Sigmoid colon (tissue), 7 donors: ENCODE results near the gene PCDHGA6. TPM values are rescaled to one million over a fixed set of nuclear protein-coding genes. Genes with fewer than 3 reads are reported as not detected.

Source experiments
- DNase-seq: peaks from one replicate; pipeline ENCODE4 v3.0.0-alpha.2; 2019
- H3K27ac ChIP-seq, 4 donors: fragments of 200-600 bp; sonication (generic); one replicate each; pipeline ENCODE4 v1.5.1; 2016 to 2019; ENCODE audit warnings: mild to moderate bottlenecking in 1 of 4
- H3K27me3 ChIP-seq, 3 donors: fragments of 200-600 bp; sonication (generic); one replicate each; pipeline ENCODE4 v1.5.1; 2019; ENCODE audit warnings: mild to moderate bottlenecking in 1 of 3
- H3K36me3 ChIP-seq, 4 donors: fragments of 200-600 bp; sonication (generic); one replicate each; pipeline ENCODE4 v1.5.1; 2016 to 2019
- H3K4me1 ChIP-seq, 4 donors: fragments of 200-600 bp; sonication (generic); one replicate each; pipeline ENCODE4 v1.5.1; 2017 to 2019
- H3K4me3 ChIP-seq, 4 donors: fragments of 200-600 bp; sonication (generic); one replicate each; pipeline ENCODE4 v1.5.1; 2017 to 2019; ENCODE audit warnings: mild to moderate bottlenecking in 2 of 4, moderate library complexity in 1 of 4
- H3K9me3 ChIP-seq, 4 donors: fragments of 200-600 bp in 3 of 4; sonication (generic) in 3 of 4; one replicate each; pipeline versions ENCODE4 v1.5.1 to v1.6.1; 2013 to 2019
- CTCF ChIP-seq, 4 experiments: fragments of 450-650 bp in 3 of 4; fragments of 200-600 bp in 1 of 4; IDR thresholded peaks; one replicate each; pipeline ENCODE4 v1.5.1; 2016 to 2019; ENCODE audit warnings: antibody characterized with exemption in 4 of 4, mild to moderate bottlenecking in 3 of 4, moderate library complexity in 2 of 4
- EP300 ChIP-seq, 4 donors: sonication (generic); formaldehyde crosslinking; IDR thresholded peaks; one replicate each; pipeline ENCODE4 v1.6.1; 2017; ENCODE audit warnings: antibody characterized with exemption in 4 of 4
- POLR2A ChIP-seq, 2 donors: fragments of 450-650 bp; IDR thresholded peaks; one replicate each; pipeline ENCODE4 v1.6.1; 2016; ENCODE audit warnings: antibody characterized with exemption in 2 of 2, mild to moderate bottlenecking in 2 of 2, moderate library complexity in 2 of 2
- POLR2AphosphoS5 ChIP-seq, 4 donors: sonication (generic); formaldehyde crosslinking; IDR thresholded peaks; one replicate each; pipeline ENCODE4 v1.6.1; 2017; ENCODE audit warnings: antibody characterized with exemption in 4 of 4
- WGBS, 2 donors: extraction: QIAGEN DNeasy Blood & Tissue Kit; methylation state at CpG; one replicate each; pipeline ENCODE4 v1.1.7; 2013; 5-methylcytosine and 5-hydroxymethylcytosine counted together
- intact Hi-C: fragments of 100-400 bp; cut with DNase I; formaldehyde crosslinking; loops from one replicate; pipeline ENCODE4 v1.15.1; 2023
- polyA plus RNA-seq, 3 donors: library from polyadenylated mRNA; stranded (reverse); fragments of 200-250 nt; gene quantifications; one replicate each; pipeline ENCODE4 v1.2.3, GENCODE V29; 2013
- total RNA-seq, 4 donors: library from RNA; depleted of rRNA; stranded (reverse); fragments of >200 nt; gene quantifications; one replicate each; pipeline ENCODE4 v1.1.0, GENCODE V29; 2016
- donor health status: healthy with polysubstance abuse.
- donor health status: Bipolar disorder and iron deficiency.
- donor health status: healthy.

The PCDHGA6 gene
- total and polyA plus RNA-seq, 7 donors, result 0.85 to 13.6 (median 5.8) TPM; not detected in 2

DNA sequence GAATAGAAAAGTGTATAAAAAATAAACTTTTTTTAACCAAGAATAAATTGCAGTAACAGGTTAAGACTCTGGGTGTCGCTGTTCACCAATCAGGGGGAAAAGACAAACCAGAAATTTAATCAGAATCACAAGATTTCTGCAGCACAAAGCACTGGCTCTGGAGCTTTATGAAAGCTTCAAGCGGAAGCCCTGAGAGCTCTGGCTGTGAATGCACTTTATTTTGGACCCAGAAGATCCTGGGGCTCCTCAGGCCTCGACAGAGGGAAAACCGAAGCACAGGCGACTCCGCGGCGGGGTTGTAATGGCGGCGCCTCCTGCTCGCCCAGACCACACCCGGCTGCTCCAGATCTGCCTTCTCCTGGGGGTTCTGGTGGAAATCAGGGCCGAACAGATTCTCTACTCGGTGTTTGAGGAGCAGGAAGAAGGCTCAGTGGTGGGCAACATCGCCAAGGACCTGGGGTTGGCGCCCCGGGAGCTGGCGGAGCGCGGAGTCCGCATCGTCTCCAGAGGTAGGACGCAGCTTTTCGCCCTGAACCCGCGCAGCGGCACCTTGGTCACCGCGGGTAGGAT is 18.7 kb upstream of the PCDHGA6 start, which contains the start of gene PCDHGA4:
PCDHGA4 (plus strand) TSS at position 122 of the 570 bp plus-strand sequence; CDS start at position 209, 87 bp downstream.
- H3K4me3 ChIP-seq, result peak within 1 kb of the TSS; percentile 11 to 42 (median 29)
- peaks cover 30 to 84% (median 60%) of the 10 kb centered on the region in 4 donors for H3K9me3 ChIP-seq
- intact Hi-C loops, result no loop called here
- 20 to 55% methylated on average over 29 of the region's 29 CpGs for WGBS, 2 donors
- H3K4me1 ChIP-seq, result no peaks in the 10 kb centered on the region
- TF ChIP-seq CTCF (IDR thresholded peaks at IDR 0.05), result peak in 2 of 4 experiments; percentile 11 to 39
- TF ChIP-seq POLR2A (IDR thresholded peaks at IDR 0.05), result no peak
- no peak for TF ChIP-seq POLR2AphosphoS5 (IDR thresholded peaks at IDR 0.05)
- TF ChIP-seq EP300 (IDR thresholded peaks at IDR 0.05), result no peak
- peak within 1 kb of the TSS in 1 of 4 donors; percentile 30 for H3K27ac ChIP-seq
- DNase-seq, result no peak
- H3K27me3 ChIP-seq, result peaks cover 0 to 30% (median 0%) of the 10 kb centered on the region in 3 donors
- H3K36me3 ChIP-seq, result no peaks in the 10 kb centered on the region

- no peak for DNase-seq
- no peak overlapping the region for H3K27ac ChIP-seq
- WGBS, 2 donors, result 54 to 78% methylated on average over 24 of the region's 24 CpGs
- no peaks in the 10 kb centered on the region for H3K4me1 ChIP-seq
- H3K4me3 ChIP-seq, result peak overlapping the region in 2 of 4 donors; percentile 31 to 42
- intact Hi-C loops, result no loop called here
- no peaks in the 10 kb centered on the region for H3K36me3 ChIP-seq
- H3K27me3 ChIP-seq, result peaks cover 0 to 25% (median 0%) of the 10 kb centered on the region in 3 donors
- H3K9me3 ChIP-seq, result peaks cover 37 to 84% (median 63%) of the 10 kb centered on the region in 4 donors
- no peak for TF ChIP-seq CTCF (IDR thresholded peaks at IDR 0.05)
Observed at GRCh38 chr5:141355641-141356040, 18.1 kb upstream of the PCDHGA6 start.

DNA sequence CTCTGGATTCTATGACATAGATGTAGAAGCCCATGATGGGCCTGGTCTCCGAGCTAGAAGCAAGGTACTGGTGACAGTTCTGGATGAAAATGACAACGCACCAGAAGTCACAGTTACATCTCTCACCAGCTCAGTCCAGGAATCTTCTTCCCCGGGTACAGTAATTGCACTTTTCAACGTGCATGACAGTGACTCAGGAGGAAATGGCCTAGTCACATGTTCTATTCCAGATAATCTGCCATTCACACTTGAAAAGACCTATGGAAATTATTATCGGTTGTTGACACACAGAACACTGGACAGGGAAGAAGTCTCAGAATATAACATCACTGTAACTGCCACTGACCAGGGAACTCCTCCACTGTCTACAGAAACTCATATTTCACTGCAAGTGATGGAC is 17.6 kb upstream of the PCDHGA6 start:
- H3K4me1 ChIP-seq, result no peaks in the 10 kb centered on the region
- no peak overlapping the region for H3K4me3 ChIP-seq
- H3K36me3 ChIP-seq, result no peaks in the 10 kb centered on the region
- no peak for DNase-seq
- intact Hi-C loops, result no loop called here
- WGBS, 2 donors, result 72 to 73% methylated on average over 5 of the region's 5 CpGs
- no peak overlapping the region for H3K27ac ChIP-seq
- H3K9me3 ChIP-seq, result peaks cover 41 to 84% (median 63%) of the 10 kb centered on the region in 4 donors
- TF ChIP-seq POLR2A (IDR thresholded peaks at IDR 0.05), result no peak
- no peak for TF ChIP-seq CTCF (IDR thresholded peaks at IDR 0.05)
- TF ChIP-seq POLR2AphosphoS5 (IDR thresholded peaks at IDR 0.05), result no peak
- TF ChIP-seq EP300 (IDR thresholded peaks at IDR 0.05), result no peak
- peaks cover 0 to 20% (median 0%) of the 10 kb centered on the region in 3 donors for H3K27me3 ChIP-seq

GRCh38 chr5:141356950-141357349 is 16.7 kb upstream of the PCDHGA6 start:
- Histone ChIP-seq H3K36me3 (no peaks in the 10 kb centered on the region), H3K4me1 (no peaks in the 10 kb centered on the region), H3K9me3 (peaks cover 37 to 84% (median 62%) of the 10 kb centered on the region in 4 donors), H3K4me3 (no peak overlapping the region), H3K27me3 (peaks cover 0 to 13% (median 0%) of the 10 kb centered on the region in 3 donors), H3K27ac (no peak overlapping the region)
- WGBS, 2 donors, result 55 to 69% methylated on average over 19 of the region's 19 CpGs
- TF ChIP-seq POLR2A (IDR thresholded peaks at IDR 0.05), result no peak
- TF ChIP-seq EP300 (IDR thresholded peaks at IDR 0.05), result no peak
- TF ChIP-seq CTCF (IDR thresholded peaks at IDR 0.05), result no peak
- DNase-seq, result no peak
- intact Hi-C loops, result no loop called here
